Raji (cell line): ENCODE measurements around the gene STON2.

Source experiments
- POLR2A ChIP-seq: IDR thresholded peaks from 2 replicates; pipeline ENCODE4 v1.6.1; 2011; ENCODE audit warnings: low read depth, low read length, control low read depth; ENCODE audit not compliant: insufficient read depth

STON2 gene

GRCh38 chr14:81332725-81333124 lies 67.4 kb downstream of the STON2 start:
- TF ChIP-seq POLR2A: no peak

- TF ChIP-seq POLR2A: no peak
These were observed 68.7 kb downstream of the STON2 start for GRCh38 chr14:81331229-81332021.

GRCh38 chr14:81330619-81331122 lies 69.5 kb downstream of the STON2 start:
- no peak for TF ChIP-seq POLR2A

- no peak for TF ChIP-seq POLR2A
These were observed 70.3 kb downstream of the STON2 start for GRCh38 chr14:81329640-81330381.

GRCh38 chr14:81326451-81326850 lies 73.7 kb downstream of the STON2 start:
- no peak for TF ChIP-seq POLR2A

GRCh38 chr14:81324011-81324410 lies 76.1 kb downstream of the STON2 start:
- no peak for TF ChIP-seq POLR2A

GRCh38 chr14:81323093-81323492 lies 77.0 kb downstream of the STON2 start:
- no peak for TF ChIP-seq POLR2A

GRCh38 chr14:81319946-81320345 lies 80.2 kb downstream of the STON2 start:
- no peak for TF ChIP-seq POLR2A

- no peak for TF ChIP-seq POLR2A
These were observed 80.8 kb downstream of the STON2 start for GRCh38 chr14:81319314-81319713.

GRCh38 chr14:81315341-81315740 lies 84.8 kb downstream of the STON2 start:
- no peak for TF ChIP-seq POLR2A

- no peak for TF ChIP-seq POLR2A
These were observed 85.5 kb downstream of the STON2 start for GRCh38 chr14:81314443-81315175.

GRCh38 chr14:81313775-81314429 lies 86.2 kb downstream of the STON2 start:
- TF ChIP-seq POLR2A: no peak

- TF ChIP-seq POLR2A: no peak
These were observed 86.9 kb downstream of the STON2 start for GRCh38 chr14:81313200-81313599.

- TF ChIP-seq POLR2A: no peak
These were observed 87.7 kb downstream of the STON2 start for GRCh38 chr14:81312289-81312876.

GRCh38 chr14:81311778-81312177 lies 88.3 kb downstream of the STON2 start:
- TF ChIP-seq POLR2A: no peak
